Ovary (tissue), 9 donors: ENCODE data around the gene SPPL3. TPM values are rescaled to one million over a fixed set of nuclear protein-coding genes. Genes with fewer than 3 reads are reported as not detected.

ENCODE experiments used
- DNase-seq, 5 donors: peaks; one replicate each; pipeline ENCODE4 v3.0.0-alpha.2; 2019 to 2020
- H3K27ac ChIP-seq, 2 donors: fragments of 200-600 bp; one replicate each; pipeline versions ENCODE4 v1.5.1 to v1.8.0; 2019 to 2022
- H3K27me3 ChIP-seq: fragments of 200-600 bp; one replicate; pipeline ENCODE4 v1.8.0; 2022
- H3K36me3 ChIP-seq: fragments of 200-600 bp; sonication (generic); one replicate; pipeline ENCODE4 v1.5.1; 2019
- H3K4me1 ChIP-seq: one replicate; pipeline ENCODE4 v1.8.1; 2013; ENCODE audit warnings: mild to moderate bottlenecking, moderate library complexity; ENCODE audit not compliant: insufficient read depth
- H3K4me3 ChIP-seq: fragments of 200-600 bp; sonication (generic); one replicate; pipeline ENCODE4 v1.5.1; 2017
- H3K9me3 ChIP-seq, 2 donors: fragments of 200-600 bp in 1 of 2; sonication (generic) in 1 of 2; one replicate each; pipeline versions ENCODE4 v1.5.1 to v1.8.1; 2013 to 2019; ENCODE audit warnings: mild to moderate bottlenecking in 1 of 2, moderate library complexity in 1 of 2
- EP300 ChIP-seq: sonication (generic); formaldehyde crosslinking; IDR thresholded peaks from one replicate; pipeline ENCODE4 v1.6.1; 2017; ENCODE audit warnings: antibody characterized with exemption
- POLR2A ChIP-seq: fragments of 450-650 bp; IDR thresholded peaks from one replicate; pipeline ENCODE4 v1.6.1; 2017; ENCODE audit warnings: antibody characterized with exemption, mild to moderate bottlenecking, moderate library complexity
- WGBS, 3 donors: extraction: QIAGEN DNeasy Blood & Tissue Kit in 1 of 3; methylation state at CpG; one replicate each; pipeline versions ENCODE4 v1.1.5 to v1.1.7; 2013 to 2017; 5-methylcytosine and 5-hydroxymethylcytosine counted together
- intact Hi-C, 4 donors: fragments of 100-400 bp; cut with DNase I; formaldehyde crosslinking; loops; one replicate each; pipeline versions ENCODE4 v1.11.0 to v1.15.1; 2022 to 2023
- polyA plus RNA-seq, 2 donors: library from polyadenylated mRNA; stranded (reverse); fragments of 200-250 nt in 1 of 2; fragments of 350-450 nt in 1 of 2; fragmentation: Illumina TruSeq in 1 of 2; extraction: RNeasy Lipid Tissue Mini Kit (QIAGEN cat#74804) in 1 of 2; gene quantifications; one replicate each; pipeline ENCODE4 v1.2.3, GENCODE V29; 2013 to 2014
- total RNA-seq, 7 donors: library from RNA; depleted of rRNA in 2 of 7; stranded (reverse); fragments of >200 nt in 2 of 7; fragmentation: NEBNext Ultra II Directional in 3 of 7; extraction: Animal tissue kit (Norgen Biotek cat#: 25700) in 3 of 7; gene quantifications; one replicate each; pipeline versions ENCODE4 v1.1.0 to v1.2.4, GENCODE V29; 2016 to 2023
- TF ChIP-seq, protein P1 (sequence below), 3 donors: fragments of 450-650 bp in 2 of 3; fragments of 200-600 bp in 1 of 3; IDR thresholded peaks; one replicate each; pipeline versions ENCODE4 v1.5.1 to v1.8.0; 2016 to 2022; ENCODE audit warnings: antibody characterized with exemption in 3 of 3, mild to moderate bottlenecking in 1 of 3
- donor health status: DM: no; HTN: no; CAD: no; lungs with moderate emphysema.
- donor health status: DM: no; HTN: no; CAD: no.
- donor health status: Bipolar disorder and iron deficiency.
- donor health status: DM: yes; HTN: yes; CAD: no.
- donor health status: DM: no; HTN: no; CAD: no.
- donor health status: DM: yes; HTN: yes; CAD: no.

Gene SPPL3
- total and polyA plus RNA-seq, 9 donors = 24.2 to 87.4 (median 51.9) TPM

DNA sequence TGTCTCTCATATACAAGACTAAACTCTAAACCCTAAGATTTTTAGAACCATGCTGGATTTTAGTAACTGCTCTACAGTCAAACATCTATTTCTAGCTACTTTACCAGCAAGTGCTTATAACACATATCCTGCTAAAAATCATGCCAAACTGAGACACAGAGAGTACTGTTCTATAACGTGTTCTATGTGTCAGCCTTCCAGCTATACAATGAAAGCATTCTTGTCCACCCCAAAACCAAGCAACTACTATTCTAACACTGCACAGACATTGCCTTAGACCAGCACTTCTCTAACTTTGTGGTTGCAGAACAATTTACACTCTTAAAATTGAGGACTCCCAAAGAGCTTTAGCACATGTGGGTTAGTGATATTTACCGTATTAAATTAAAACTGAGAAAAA, 85.7 kb downstream of the SPPL3 start:
- no peaks in the 10 kb centered on the region for H3K9me3 ChIP-seq
- H3K27ac ChIP-seq = no peak overlapping the region
- 54 to 63% (median 58%) methylated on average over 2 of the region's 2 CpGs for WGBS, 3 donors

DNA sequence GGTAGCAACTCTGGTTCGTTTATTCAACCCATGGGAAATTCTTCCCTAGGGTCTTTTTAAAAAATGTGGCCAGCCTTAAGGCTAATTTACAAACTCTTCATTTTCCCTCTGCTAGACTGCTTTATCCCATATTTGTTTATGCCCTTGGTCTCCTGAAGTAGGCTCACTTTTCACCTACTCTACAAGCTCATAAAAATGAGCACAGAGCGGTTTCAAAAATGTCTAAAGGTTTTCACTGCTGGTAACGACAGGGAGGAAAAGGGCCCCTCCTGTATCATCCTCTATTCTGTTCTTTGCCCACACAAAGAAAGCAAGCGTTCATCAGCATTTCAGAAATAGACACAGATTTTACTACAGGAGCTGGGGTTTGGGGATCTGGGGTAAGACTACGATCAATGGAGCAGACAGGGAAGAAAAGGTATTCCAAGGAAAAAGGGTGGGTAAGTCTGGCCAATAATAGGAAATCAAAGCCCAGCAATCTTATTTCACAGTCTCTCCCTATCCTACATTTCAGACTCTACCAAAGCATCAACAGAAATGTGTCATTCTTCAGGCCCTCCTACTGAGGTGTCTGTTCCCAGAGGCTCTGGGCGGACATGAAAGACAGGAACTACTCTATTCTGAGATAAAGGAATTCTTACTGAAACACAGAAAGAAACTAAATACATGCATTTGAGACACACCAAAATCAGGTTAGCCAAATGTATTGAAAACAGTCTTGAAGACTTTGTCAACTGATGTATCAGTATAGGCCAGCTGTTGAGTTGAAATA, 86.4 kb downstream of the SPPL3 start:
- Histone ChIP-seq H3K27ac (no peak overlapping the region), H3K27me3 (no peaks in the 10 kb centered on the region), H3K4me1 (peaks cover 3% of the 10 kb centered on the region), H3K4me3 (no peak overlapping the region), H3K9me3 (no peaks in the 10 kb centered on the region), H3K36me3 (no peaks in the 10 kb centered on the region)
- no peak for TF ChIP-seq EP300
- TF ChIP-seq POLR2A = no peak
- TF ChIP-seq, protein P1, sequence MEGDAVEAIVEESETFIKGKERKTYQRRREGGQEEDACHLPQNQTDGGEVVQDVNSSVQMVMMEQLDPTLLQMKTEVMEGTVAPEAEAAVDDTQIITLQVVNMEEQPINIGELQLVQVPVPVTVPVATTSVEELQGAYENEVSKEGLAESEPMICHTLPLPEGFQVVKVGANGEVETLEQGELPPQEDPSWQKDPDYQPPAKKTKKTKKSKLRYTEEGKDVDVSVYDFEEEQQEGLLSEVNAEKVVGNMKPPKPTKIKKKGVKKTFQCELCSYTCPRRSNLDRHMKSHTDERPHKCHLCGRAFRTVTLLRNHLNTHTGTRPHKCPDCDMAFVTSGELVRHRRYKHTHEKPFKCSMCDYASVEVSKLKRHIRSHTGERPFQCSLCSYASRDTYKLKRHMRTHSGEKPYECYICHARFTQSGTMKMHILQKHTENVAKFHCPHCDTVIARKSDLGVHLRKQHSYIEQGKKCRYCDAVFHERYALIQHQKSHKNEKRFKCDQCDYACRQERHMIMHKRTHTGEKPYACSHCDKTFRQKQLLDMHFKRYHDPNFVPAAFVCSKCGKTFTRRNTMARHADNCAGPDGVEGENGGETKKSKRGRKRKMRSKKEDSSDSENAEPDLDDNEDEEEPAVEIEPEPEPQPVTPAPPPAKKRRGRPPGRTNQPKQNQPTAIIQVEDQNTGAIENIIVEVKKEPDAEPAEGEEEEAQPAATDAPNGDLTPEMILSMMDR (IDR thresholded peaks at IDR 0.05) = no peak
- no peak for DNase-seq
- intact Hi-C loops = no loop called here
- 94 to 95% (median 94%) methylated on average over 6 of the region's 6 CpGs for WGBS, 3 donors

More for the DNA sequence above, 85.7 kb downstream of the SPPL3 start:
- intact Hi-C loops = no loop called here
- Histone ChIP-seq H3K4me3 (no peak overlapping the region), H3K27me3 (no peaks in the 10 kb centered on the region), H3K36me3 (no peaks in the 10 kb centered on the region), H3K4me1 (peaks cover 3% of the 10 kb centered on the region)
- DNase-seq = no peak
- TF ChIP-seq POLR2A = no peak
- TF ChIP-seq, protein P1 (IDR thresholded peaks at IDR 0.05) = no peak

DNA sequence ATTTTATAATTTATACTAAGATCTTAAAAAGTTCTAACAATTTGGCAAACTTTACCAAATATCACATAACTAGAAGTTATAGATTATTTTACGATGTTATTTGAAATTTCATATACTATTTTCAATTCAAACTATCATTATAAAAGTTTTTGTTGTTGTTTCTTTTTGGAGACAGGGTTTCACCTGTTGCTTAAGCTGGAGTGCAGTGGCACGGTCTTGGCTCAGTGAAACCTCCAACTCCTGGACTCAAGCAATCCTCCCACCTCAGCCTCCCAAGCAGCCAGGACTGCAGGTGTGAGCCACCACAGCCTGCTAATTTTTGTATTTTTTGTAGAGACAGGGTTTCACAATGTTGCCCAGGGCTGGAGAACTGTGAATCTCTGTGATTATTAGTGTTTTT, 87.8 kb downstream of the SPPL3 start:
- Histone ChIP-seq H3K27me3 (no peaks in the 10 kb centered on the region), H3K4me1 (peaks cover 3% of the 10 kb centered on the region), H3K36me3 (no peaks in the 10 kb centered on the region), H3K27ac (no peak overlapping the region), H3K9me3 (no peaks in the 10 kb centered on the region), H3K4me3 (no peak overlapping the region)
- no peak for TF ChIP-seq EP300
- no peak for TF ChIP-seq POLR2A
- TF ChIP-seq, protein P1 (IDR thresholded peaks at IDR 0.05) = no peak
- DNase-seq = no peak
- 47 to 73% (median 50%) methylated on average over 2 of the region's 2 CpGs for WGBS, 3 donors
- intact Hi-C loops = no loop called here

DNA sequence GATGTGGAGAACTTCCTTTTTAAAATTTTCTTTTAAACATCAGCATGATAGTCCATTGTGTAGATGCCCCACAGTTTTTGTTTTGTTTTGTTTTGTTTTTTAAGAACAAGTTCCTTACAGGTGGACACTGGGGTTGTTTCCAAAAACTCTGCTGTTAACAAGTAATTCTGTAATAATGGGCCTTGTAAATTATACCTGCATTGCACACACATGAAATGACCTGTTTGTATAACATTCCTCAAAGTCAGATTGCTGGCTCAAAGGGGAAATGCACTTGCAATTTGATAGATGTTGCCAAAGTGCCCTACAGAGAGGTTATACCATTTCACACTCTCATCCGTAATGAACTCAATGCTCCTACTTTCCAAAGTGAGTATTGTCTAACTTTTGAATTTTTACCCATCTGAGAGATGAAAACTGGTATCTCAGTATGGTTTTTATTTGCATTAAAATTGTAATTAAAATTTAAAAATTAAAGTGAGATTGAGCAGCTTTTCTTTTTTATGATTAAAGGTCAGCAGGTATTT, 89.2 kb downstream of the SPPL3 start:
- peaks cover 3% of the 10 kb centered on the region for H3K4me1 ChIP-seq
- H3K4me3 ChIP-seq = no peak overlapping the region
- 86 to 91% (median 87%) methylated on average over 1 of the region's 1 CpG for WGBS, 3 donors
- no peaks in the 10 kb centered on the region for H3K27me3 ChIP-seq
- DNase-seq = no peak
- no peaks in the 10 kb centered on the region for H3K36me3 ChIP-seq
- TF ChIP-seq POLR2A (no peak), EP300 (no peak)
- TF ChIP-seq, protein P1 (IDR thresholded peaks at IDR 0.05) = no peak
- H3K9me3 ChIP-seq = no peaks in the 10 kb centered on the region
- no peak overlapping the region for H3K27ac ChIP-seq
- intact Hi-C loops = no loop called here
